DMS53 treated with DMSO at 0.1 percent for 48 hours (cell line): ENCODE measurements around the gene KCNMA1.

Source experiments
- DNase-seq: peaks from one replicate; lab custom pipeline; 2025; ENCODE audit not compliant: unreplicated experiment; lab: John Stamatoyannopoulos, UW

The KCNMA1 gene

DNA sequence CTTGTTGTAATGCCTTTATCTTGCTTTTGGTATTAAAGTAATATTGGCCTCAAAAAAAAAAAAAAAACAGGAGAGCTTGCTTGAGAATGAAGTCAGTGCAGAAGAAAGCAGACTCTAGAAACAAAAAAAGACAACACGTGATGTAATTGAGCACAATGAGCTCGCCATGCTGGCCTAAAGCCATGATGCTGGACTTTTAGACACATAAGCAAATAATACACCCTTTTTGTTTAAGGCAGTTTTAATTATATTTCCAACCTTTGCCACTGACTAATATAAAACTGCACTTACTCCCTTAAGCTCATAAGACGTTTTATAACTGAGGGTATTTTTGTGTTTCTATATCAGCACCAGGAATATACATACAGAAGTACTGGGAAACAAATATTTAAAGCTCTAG, 798.3 kb downstream of the KCNMA1 start:
- no peak for DNase-seq

DNA sequence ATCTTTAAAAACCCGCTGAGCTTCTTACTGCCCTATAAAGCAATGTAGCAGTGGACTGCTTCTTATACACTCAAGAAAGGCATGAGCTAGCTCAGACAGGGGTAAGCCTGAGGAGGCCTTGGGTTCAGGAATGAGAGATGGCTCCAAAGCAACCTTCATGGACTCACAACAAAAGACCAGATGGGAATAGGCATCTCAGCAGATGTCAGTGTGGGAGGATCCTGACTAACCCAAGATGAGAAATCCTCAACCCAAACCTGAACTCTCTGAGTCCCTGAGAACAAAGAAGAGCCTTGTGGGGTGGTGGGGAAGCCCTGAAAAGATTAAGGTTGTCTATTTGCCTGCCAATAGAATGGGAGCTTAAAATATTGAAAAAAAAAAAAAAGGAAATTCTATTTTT, 807.4 kb downstream of the KCNMA1 start:
- no peak for DNase-seq

DNA sequence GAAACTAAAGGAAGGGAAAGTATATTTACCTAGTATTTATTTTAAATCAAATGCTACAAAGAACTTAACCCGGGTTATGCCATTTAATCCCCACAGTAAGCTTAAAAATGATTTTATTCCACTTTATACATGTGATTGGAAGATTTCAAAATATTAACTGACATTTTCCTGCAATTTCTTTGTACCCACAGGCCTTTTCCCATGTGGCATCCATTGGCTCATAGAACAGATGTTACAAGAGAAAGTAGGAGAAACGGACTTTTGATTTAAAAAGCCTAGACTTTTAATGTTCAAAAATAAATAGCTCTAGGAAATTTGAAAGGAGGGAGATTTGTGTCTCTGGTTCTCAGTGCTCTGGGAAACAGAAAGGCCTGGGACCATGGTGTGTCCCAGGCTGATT, 807.9 kb downstream of the KCNMA1 start:
- no peak for DNase-seq
